ENCODE data around the gene PTN. TPM values are rescaled to one million over a fixed set of nuclear protein-coding genes. Genes with fewer than 3 reads are reported as not detected.

The PTN gene
- total RNA-seq, 2 experiments from 2014 or later = not detected

DNA sequence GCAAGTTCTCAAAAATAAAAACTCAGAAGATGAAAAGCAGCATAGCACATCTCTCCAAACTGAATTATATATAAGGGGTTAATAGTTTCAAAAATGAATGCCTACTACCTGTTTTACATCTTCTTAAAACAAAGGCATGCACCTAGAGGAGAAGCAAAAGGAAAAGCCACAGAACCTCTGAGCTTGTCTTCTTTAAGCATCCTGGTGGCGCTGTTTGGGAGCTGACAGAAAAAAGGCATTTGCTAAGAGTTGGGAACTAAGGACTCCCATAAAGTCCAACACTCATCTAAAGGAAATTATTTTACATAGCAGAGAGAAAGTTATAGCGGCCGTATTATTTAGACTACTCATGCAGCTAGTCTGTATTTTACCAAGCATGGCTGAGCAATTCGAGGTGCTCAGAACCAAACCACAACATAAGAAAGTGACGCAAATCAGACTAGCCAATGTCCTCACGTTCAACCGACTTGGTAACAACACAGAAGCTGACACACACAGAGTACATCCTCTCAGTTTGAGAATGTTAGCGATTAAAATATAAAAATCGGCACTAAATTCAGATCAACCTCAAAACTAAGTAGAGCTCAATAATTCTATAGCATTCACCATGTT lies 38.8 kb downstream of the PTN start:
- intact Hi-C loops (cut with micrococcal nuclease; ENCODE audit: unreplicated experiment) = no loop called here
- no peak overlapping the region for H2AFZ ChIP-seq (ENCODE audit: low read length)
- no peaks in the 10 kb centered on the region for H3K4me1 ChIP-seq (ENCODE audit: insufficient read depth, low read length, poor library complexity, severe bottlenecking)
- H3K36me3 ChIP-seq (ENCODE audit: insufficient read depth, low read length) = no peaks in the 10 kb centered on the region
- H3K9me3 ChIP-seq (ENCODE audit: low read length) = no peaks in the 10 kb centered on the region
- no peak overlapping the region for H3K4me3 ChIP-seq (ENCODE audit: low read depth, low read length, poor library complexity, severe bottlenecking)
- CTCF ChIA-PET (ENCODE audit: unreplicated experiment) = no interaction called here
- POLR2A ChIA-PET = interaction anchor here (0.6 kb wide), 1 partner anchor 1987 kb away, joined by 3 read pairs; no protein-coding TSS in a partner anchor
- no peaks in the 10 kb centered on the region for H3K9me2 ChIP-seq (ENCODE audit: insufficient read depth, low read length)
- BruUV-seq (replicated peaks) = no TSS peak
- no peak for DNase-seq (ENCODE audit: low spot score)
- H4K20me1 ChIP-seq (ENCODE audit: insufficient read depth, low read length) = no peaks in the 10 kb centered on the region
- H3K4me2 ChIP-seq (ENCODE audit: low read length) = no peak overlapping the region
- no peak overlapping the region for H3K27ac ChIP-seq (ENCODE audit: low read depth, low read length, poor library complexity, severe bottlenecking)
- TF ChIP-seq CTCF (conservative IDR thresholded peaks at IDR 0.05; ENCODE audit: low read length) = no peak
- no peaks in the 10 kb centered on the region for H3K79me2 ChIP-seq (ENCODE audit: insufficient read depth, low read depth, low read length)

DNA sequence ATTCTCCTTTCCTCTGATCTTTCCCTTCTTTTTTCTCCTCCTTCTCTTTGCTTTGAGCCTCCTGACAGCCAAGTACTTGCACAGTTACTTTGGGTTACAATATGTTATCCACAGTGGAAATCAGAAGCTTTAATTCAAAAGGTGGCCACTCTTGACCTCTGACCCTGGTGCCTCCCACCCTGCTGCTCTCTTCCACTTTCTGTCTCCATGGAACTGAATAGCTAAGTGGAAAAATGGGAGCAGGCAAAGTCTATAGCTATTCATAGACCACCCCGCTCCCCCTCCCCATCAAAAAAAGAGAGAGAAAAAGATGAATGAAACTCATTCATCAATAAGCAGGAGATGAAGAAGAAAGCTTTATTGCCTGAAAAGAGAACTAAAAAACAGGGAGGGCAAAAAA lies 39.4 kb downstream of the PTN start:
- no peak for TF ChIP-seq EZH2phosphoT487 (IDR thresholded peaks at IDR 0.05; ENCODE audit: borderline replicate concordance, low read depth, low read length)
- ChIA-PET POLR2A (no interaction called here), CTCF (ENCODE audit: unreplicated experiment) (no interaction called here)
- Histone ChIP-seq H3K4me3 (ENCODE audit: low read depth, low read length, poor library complexity, severe bottlenecking) (no peak overlapping the region), H2AFZ (ENCODE audit: low read length) (no peak overlapping the region), H3K9me2 (ENCODE audit: insufficient read depth, low read length) (no peaks in the 10 kb centered on the region), H3K79me2 (ENCODE audit: insufficient read depth, low read depth, low read length) (no peaks in the 10 kb centered on the region), H4K20me1 (ENCODE audit: insufficient read depth, low read length) (no peaks in the 10 kb centered on the region), H3K27ac (ENCODE audit: low read depth, low read length, poor library complexity, severe bottlenecking) (no peak overlapping the region), H3K4me1 (ENCODE audit: insufficient read depth, low read length, poor library complexity, severe bottlenecking) (no peaks in the 10 kb centered on the region), H3K9me3 (ENCODE audit: low read length) (no peaks in the 10 kb centered on the region), H3K4me2 (ENCODE audit: low read length) (no peak overlapping the region), H3K36me3 (ENCODE audit: insufficient read depth, low read length) (no peaks in the 10 kb centered on the region)
- no TSS peak for BruUV-seq (replicated peaks)
- intact Hi-C loops (cut with micrococcal nuclease; ENCODE audit: unreplicated experiment) = no loop called here
- DNase-seq (ENCODE audit: low spot score) = no peak

GRCh38 chr7:137302081-137302480 lies 41.5 kb downstream of the PTN start:
- Histone ChIP-seq H3K79me2 (ENCODE audit: insufficient read depth, low read depth, low read length) (no peaks in the 10 kb centered on the region), H3K36me3 (ENCODE audit: insufficient read depth, low read length) (no peaks in the 10 kb centered on the region), H2AFZ (ENCODE audit: low read length) (no peak overlapping the region), H3K9me2 (ENCODE audit: insufficient read depth, low read length) (no peaks in the 10 kb centered on the region), H3K27ac (ENCODE audit: low read depth, low read length, poor library complexity, severe bottlenecking) (no peak overlapping the region), H3K4me3 (ENCODE audit: low read depth, low read length, poor library complexity, severe bottlenecking) (no peak overlapping the region), H3K9me3 (ENCODE audit: low read length) (no peaks in the 10 kb centered on the region), H3K4me2 (ENCODE audit: low read length) (no peak overlapping the region), H3K4me1 (ENCODE audit: insufficient read depth, low read length, poor library complexity, severe bottlenecking) (no peaks in the 10 kb centered on the region), H4K20me1 (ENCODE audit: insufficient read depth, low read length) (no peaks in the 10 kb centered on the region)
- BruUV-seq (replicated peaks) = no TSS peak
- ChIA-PET CTCF (ENCODE audit: unreplicated experiment) (no interaction called here), POLR2A (no interaction called here)
- DNase-seq (ENCODE audit: low spot score) = no peak
- intact Hi-C loops (cut with micrococcal nuclease; ENCODE audit: unreplicated experiment) = no loop called here
- no peak for TF ChIP-seq CTCF (conservative IDR thresholded peaks at IDR 0.05; ENCODE audit: low read length)
- TF ChIP-seq EZH2phosphoT487 (IDR thresholded peaks at IDR 0.05; ENCODE audit: borderline replicate concordance, low read depth, low read length) = no peak

All from OCI-LY7 (cell line).